Sigmoid colon (tissue), 4 donors: ENCODE results near the gene C17orf100.

Source experiments
- EP300 ChIP-seq, 4 donors: sonication (generic); formaldehyde crosslinking; IDR thresholded peaks; one replicate each; pipeline ENCODE4 v1.6.1; 2017; ENCODE audit warnings: antibody characterized with exemption in 4 of 4
- POLR2A ChIP-seq, 2 donors: fragments of 450-650 bp; IDR thresholded peaks; one replicate each; pipeline ENCODE4 v1.6.1; 2016; ENCODE audit warnings: antibody characterized with exemption in 2 of 2, mild to moderate bottlenecking in 2 of 2, moderate library complexity in 2 of 2
- POLR2AphosphoS5 ChIP-seq, 4 donors: sonication (generic); formaldehyde crosslinking; IDR thresholded peaks; one replicate each; pipeline ENCODE4 v1.6.1; 2017; ENCODE audit warnings: antibody characterized with exemption in 4 of 4
- TF ChIP-seq, protein P1 (sequence below), 4 experiments: fragments of 450-650 bp in 3 of 4; fragments of 200-600 bp in 1 of 4; IDR thresholded peaks; one replicate each; pipeline ENCODE4 v1.5.1; 2016 to 2019; ENCODE audit warnings: antibody characterized with exemption in 4 of 4, mild to moderate bottlenecking in 3 of 4, moderate library complexity in 2 of 4

- TF ChIP-seq POLR2A (IDR thresholded peaks at IDR 0.05) (no peak), EP300 (IDR thresholded peaks at IDR 0.05) (no peak), POLR2AphosphoS5 (IDR thresholded peaks at IDR 0.05) (no peak)
- TF ChIP-seq, protein P1, sequence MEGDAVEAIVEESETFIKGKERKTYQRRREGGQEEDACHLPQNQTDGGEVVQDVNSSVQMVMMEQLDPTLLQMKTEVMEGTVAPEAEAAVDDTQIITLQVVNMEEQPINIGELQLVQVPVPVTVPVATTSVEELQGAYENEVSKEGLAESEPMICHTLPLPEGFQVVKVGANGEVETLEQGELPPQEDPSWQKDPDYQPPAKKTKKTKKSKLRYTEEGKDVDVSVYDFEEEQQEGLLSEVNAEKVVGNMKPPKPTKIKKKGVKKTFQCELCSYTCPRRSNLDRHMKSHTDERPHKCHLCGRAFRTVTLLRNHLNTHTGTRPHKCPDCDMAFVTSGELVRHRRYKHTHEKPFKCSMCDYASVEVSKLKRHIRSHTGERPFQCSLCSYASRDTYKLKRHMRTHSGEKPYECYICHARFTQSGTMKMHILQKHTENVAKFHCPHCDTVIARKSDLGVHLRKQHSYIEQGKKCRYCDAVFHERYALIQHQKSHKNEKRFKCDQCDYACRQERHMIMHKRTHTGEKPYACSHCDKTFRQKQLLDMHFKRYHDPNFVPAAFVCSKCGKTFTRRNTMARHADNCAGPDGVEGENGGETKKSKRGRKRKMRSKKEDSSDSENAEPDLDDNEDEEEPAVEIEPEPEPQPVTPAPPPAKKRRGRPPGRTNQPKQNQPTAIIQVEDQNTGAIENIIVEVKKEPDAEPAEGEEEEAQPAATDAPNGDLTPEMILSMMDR (IDR thresholded peaks at IDR 0.05): no peak
Measured at GRCh38 chr17:6603744-6604325, 47.7 kb upstream of the C17orf100 start.
